Testis (tissue), 2 donors: Measurements from ENCODE around the gene EFNB1.

Source experiments
- CTCF ChIP-seq, 3 experiments: fragments of 450-650 bp in 2 of 3; fragments of 200-600 bp in 1 of 3; sonication (generic) in 1 of 3; IDR thresholded peaks; one replicate each; pipeline ENCODE4 v1.5.1; 2016 to 2019; ENCODE audit warnings: antibody characterized with exemption in 3 of 3, mild to moderate bottlenecking in 2 of 3, moderate library complexity in 1 of 3
- POLR2A ChIP-seq: fragments of 450-650 bp; IDR thresholded peaks from one replicate; pipeline ENCODE4 v1.6.1; 2017; ENCODE audit warnings: antibody characterized with exemption, mild to moderate bottlenecking, moderate library complexity

DNA sequence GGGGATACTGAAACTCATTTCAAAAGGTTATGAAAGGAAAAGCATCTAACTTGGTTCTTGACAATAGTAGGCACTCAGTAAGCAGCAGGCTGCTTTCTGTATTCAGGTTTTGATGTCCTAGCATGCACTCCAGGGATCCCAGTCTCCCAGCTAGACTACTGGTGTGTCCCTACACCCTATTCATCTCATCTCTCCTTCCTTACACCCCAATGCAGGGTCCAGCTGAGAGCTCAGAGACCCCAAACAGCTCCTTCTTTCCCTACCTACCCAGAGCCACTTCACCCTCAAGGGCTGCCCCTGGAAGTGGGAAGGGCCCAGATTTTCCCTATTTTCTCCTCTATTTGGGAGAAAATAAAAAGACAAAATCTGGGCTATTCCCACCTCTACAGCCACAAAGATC lies 1.6 kb upstream of the EFNB1 start:
- TF ChIP-seq CTCF (IDR thresholded peaks at IDR 0.05) (no peak), POLR2A (no peak)
